Esophagus muscularis mucosa (tissue), 4 donors: Measurements from ENCODE around the gene NKAIN2. TPM values are rescaled to one million over a fixed set of nuclear protein-coding genes. Genes with fewer than 3 reads are reported as not detected.
"Not testable (repeated sequence)": the region's sequence is repeated elsewhere in the genome, so short reads cannot be mapped to it uniquely, and the experiment has no call there.

Experiments used
- DNase-seq: peaks from one replicate; pipeline ENCODE4 v3.0.0-alpha.2; 2017; ENCODE audit errors: extremely low spot score
- H3K27ac ChIP-seq, 4 donors: fragments of 200-600 bp; sonication (generic); replicated peaks in 1 of 4; 1 replicate in 3 of 4; 2 replicates in 1 of 4; pipeline ENCODE4 v1.5.1; 2016 to 2019; ENCODE audit warnings: mild to moderate bottlenecking in 1 of 4
- H3K27me3 ChIP-seq, 4 donors: fragments of 200-600 bp; sonication (generic); one replicate each; pipeline versions ENCODE4 v1.5.1 to v1.6.0; 2016 to 2019
- H3K36me3 ChIP-seq, 4 donors: fragments of 200-600 bp; sonication (generic); one replicate each; pipeline ENCODE4 v1.5.1; 2016 to 2019
- H3K4me1 ChIP-seq, 4 donors: fragments of 200-600 bp; sonication (generic); one replicate each; pipeline ENCODE4 v1.5.1; 2016 to 2019
- H3K4me3 ChIP-seq, 4 donors: fragments of 200-600 bp; sonication (generic); 1 replicate in 2 of 4; 2 replicates in 2 of 4; pipeline ENCODE4 v1.5.1; 2016 to 2019; ENCODE audit warnings: mild to moderate bottlenecking in 4 of 4, moderate library complexity in 1 of 4
- H3K9me3 ChIP-seq, 4 donors: fragments of 200-600 bp; sonication (generic); 1 replicate in 3 of 4; 2 replicates in 1 of 4; pipeline ENCODE4 v1.5.1; 2016 to 2019
- EP300 ChIP-seq: sonication (generic); formaldehyde crosslinking; IDR thresholded peaks from one replicate; pipeline ENCODE4 v1.6.1; 2017; ENCODE audit warnings: antibody characterized with exemption
- POLR2A ChIP-seq: fragments of 450-650 bp; IDR thresholded peaks from one replicate; pipeline ENCODE4 v1.6.1; 2017; ENCODE audit warnings: antibody characterized with exemption, moderate library complexity, mild to moderate bottlenecking, low read depth
- POLR2AphosphoS5 ChIP-seq, 2 donors: sonication (generic); formaldehyde crosslinking; IDR thresholded peaks; one replicate each; pipeline ENCODE4 v1.6.1; 2017; ENCODE audit warnings: antibody characterized with exemption in 2 of 2
- whole genome bisulfite sequencing: methylation state at CpG from one replicate; pipeline ENCODE4 v1.1.5; 2018; 5-methylcytosine and 5-hydroxymethylcytosine counted together
- intact Hi-C: fragments of 100-400 bp; cut with DNase I; formaldehyde crosslinking; loops from one replicate; pipeline ENCODE4 v1.15.1; 2023
- total RNA-seq, 4 donors: library from RNA; depleted of rRNA; stranded (reverse); fragments of >200 nt; gene quantifications; one replicate each; pipeline versions ENCODE4 v1.1.0 to v1.2.1, GENCODE V29; 2016
- TF ChIP-seq, protein P1 (sequence below), 3 experiments: fragments of 200-600 bp in 2 of 3; fragments of 450-650 bp in 1 of 3; sonication (generic) in 2 of 3; IDR thresholded peaks; one replicate each; pipeline ENCODE4 v1.5.1; 2017 to 2019; ENCODE audit warnings: antibody characterized with exemption in 3 of 3, mild to moderate bottlenecking in 2 of 3, moderate library complexity in 1 of 3

Gene NKAIN2
- total RNA-seq, 4 donors from 2014 or later, result 0.11 to 0.66 (median 0.13) TPM; not detected in 1

DNA sequence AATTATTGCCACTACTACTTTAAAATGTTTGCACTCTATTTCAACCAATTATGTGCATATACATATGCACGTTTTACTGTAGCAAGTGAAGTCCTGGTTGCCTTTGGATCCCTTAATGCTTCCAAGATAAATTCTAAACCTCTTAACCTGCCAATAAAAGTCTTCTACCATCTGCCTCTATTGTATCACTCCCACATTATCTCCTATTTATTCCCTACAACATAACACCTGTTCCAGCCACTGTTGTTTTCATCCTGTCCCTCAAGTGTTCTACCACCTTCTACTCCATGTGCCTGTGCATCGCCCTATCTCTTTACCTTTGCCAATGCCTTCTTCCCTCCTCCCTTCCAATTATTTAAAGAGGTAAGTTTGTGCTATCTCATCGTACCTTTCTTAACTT lies 659.6 kb downstream of the NKAIN2 start:
- Histone ChIP-seq H3K27me3 (no peaks in the 10 kb centered on the region), H3K9me3 (peaks cover 0 to 5% (median 0%) of the 10 kb centered on the region in 4 donors), H3K4me3 (no peak overlapping the region), H3K4me1 (no peaks in the 10 kb centered on the region), H3K36me3 (no peaks in the 10 kb centered on the region), H3K27ac (no peak overlapping the region)
- TF ChIP-seq POLR2AphosphoS5 (IDR thresholded peaks at IDR 0.05), result no peak
- TF ChIP-seq, protein P1, sequence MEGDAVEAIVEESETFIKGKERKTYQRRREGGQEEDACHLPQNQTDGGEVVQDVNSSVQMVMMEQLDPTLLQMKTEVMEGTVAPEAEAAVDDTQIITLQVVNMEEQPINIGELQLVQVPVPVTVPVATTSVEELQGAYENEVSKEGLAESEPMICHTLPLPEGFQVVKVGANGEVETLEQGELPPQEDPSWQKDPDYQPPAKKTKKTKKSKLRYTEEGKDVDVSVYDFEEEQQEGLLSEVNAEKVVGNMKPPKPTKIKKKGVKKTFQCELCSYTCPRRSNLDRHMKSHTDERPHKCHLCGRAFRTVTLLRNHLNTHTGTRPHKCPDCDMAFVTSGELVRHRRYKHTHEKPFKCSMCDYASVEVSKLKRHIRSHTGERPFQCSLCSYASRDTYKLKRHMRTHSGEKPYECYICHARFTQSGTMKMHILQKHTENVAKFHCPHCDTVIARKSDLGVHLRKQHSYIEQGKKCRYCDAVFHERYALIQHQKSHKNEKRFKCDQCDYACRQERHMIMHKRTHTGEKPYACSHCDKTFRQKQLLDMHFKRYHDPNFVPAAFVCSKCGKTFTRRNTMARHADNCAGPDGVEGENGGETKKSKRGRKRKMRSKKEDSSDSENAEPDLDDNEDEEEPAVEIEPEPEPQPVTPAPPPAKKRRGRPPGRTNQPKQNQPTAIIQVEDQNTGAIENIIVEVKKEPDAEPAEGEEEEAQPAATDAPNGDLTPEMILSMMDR (IDR thresholded peaks at IDR 0.05), result no peak
- no peak for TF ChIP-seq POLR2A
- TF ChIP-seq EP300, result no peak
- WGBS, result 88% methylated on average over 3 of the region's 3 CpGs
- DNase-seq, result no peak
- intact Hi-C loops, result no loop called here

DNA sequence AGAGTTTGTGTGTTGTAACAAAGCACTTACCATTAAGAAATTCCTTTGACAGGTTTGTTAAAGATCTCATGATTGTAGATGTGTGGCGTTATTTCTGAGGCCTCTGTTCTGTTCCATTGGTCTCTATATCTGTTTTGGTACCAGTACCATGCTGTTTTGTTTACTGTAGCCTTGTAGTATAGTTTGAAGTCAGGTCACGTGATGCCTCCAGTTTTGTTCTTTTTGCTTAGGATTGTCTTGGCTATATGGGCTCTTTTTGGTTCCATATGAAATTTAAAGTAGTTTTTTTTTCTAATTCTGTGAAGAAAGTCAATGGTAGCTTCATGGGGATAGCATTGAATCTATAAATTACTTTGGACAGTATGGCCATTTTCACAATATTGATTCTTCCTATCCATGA lies 660.9 kb downstream of the NKAIN2 start:
- H3K4me3 ChIP-seq, DNase-seq, H3K4me1 ChIP-seq, intact Hi-C loops, H3K36me3 ChIP-seq, H3K27ac ChIP-seq, H3K27me3 ChIP-seq, H3K9me3 ChIP-seq: not testable (repeated sequence)
- WGBS, result 96% methylated on average over 2 of the region's 2 CpGs

- Histone ChIP-seq H3K4me3 (no peak overlapping the region), H3K4me1 (no peaks in the 10 kb centered on the region), H3K27ac (no peak overlapping the region), H3K36me3 (no peaks in the 10 kb centered on the region), H3K9me3 (peaks cover 0 to 5% (median 0%) of the 10 kb centered on the region in 4 donors), H3K27me3 (no peaks in the 10 kb centered on the region)
- no peak for DNase-seq
- no peak for TF ChIP-seq EP300
- no peak for TF ChIP-seq POLR2A
- intact Hi-C loops, result no loop called here
- WGBS, result 69% methylated on average over 2 of the region's 2 CpGs
Observed at GRCh38 chr6:124466949-124467348, 663.3 kb downstream of the NKAIN2 start.

GRCh38 chr6:124467366-124467765 lies 663.7 kb downstream of the NKAIN2 start:
- peaks cover 0 to 5% (median 0%) of the 10 kb centered on the region in 4 donors for H3K9me3 ChIP-seq
- H3K27me3 ChIP-seq, result no peaks in the 10 kb centered on the region
- intact Hi-C loops, result no loop called here
- no peaks in the 10 kb centered on the region for H3K4me1 ChIP-seq
- no peak overlapping the region for H3K27ac ChIP-seq
- DNase-seq, result no peak
- no peak overlapping the region for H3K4me3 ChIP-seq
- H3K36me3 ChIP-seq, result no peaks in the 10 kb centered on the region
- WGBS, result 92% methylated on average over 1 of the region's 1 CpG
- TF ChIP-seq POLR2AphosphoS5 (IDR thresholded peaks at IDR 0.05), result no peak
- no peak for TF ChIP-seq POLR2A
- TF ChIP-seq EP300, result no peak
- TF ChIP-seq, protein P1 (IDR thresholded peaks at IDR 0.05), result no peak

- H3K27ac ChIP-seq, result no peak overlapping the region
- H3K4me1 ChIP-seq, result no peaks in the 10 kb centered on the region
- no peaks in the 10 kb centered on the region for H3K27me3 ChIP-seq
- TF ChIP-seq, protein P1 (IDR thresholded peaks at IDR 0.05), result no peak
- TF ChIP-seq EP300 (no peak), POLR2A (no peak), POLR2AphosphoS5 (IDR thresholded peaks at IDR 0.05) (no peak)
- DNase-seq, result no peak
- no peaks in the 10 kb centered on the region for H3K9me3 ChIP-seq
- no peak overlapping the region for H3K4me3 ChIP-seq
- no peaks in the 10 kb centered on the region for H3K36me3 ChIP-seq
- intact Hi-C loops, result no loop called here
Observed at GRCh38 chr6:124470803-124471202, 667.1 kb downstream of the NKAIN2 start.

GRCh38 chr6:124475176-124475575 lies 671.5 kb downstream of the NKAIN2 start:
- 74% methylated on average over 1 of the region's 1 CpG for WGBS
- Histone ChIP-seq H3K4me1 (no peaks in the 10 kb centered on the region), H3K27me3 (no peaks in the 10 kb centered on the region), H3K36me3 (no peaks in the 10 kb centered on the region), H3K9me3 (no peaks in the 10 kb centered on the region), H3K27ac (no peak overlapping the region), H3K4me3 (no peak overlapping the region)
- DNase-seq, result no peak
- intact Hi-C loops, result no loop called here
- TF ChIP-seq POLR2A (no peak), POLR2AphosphoS5 (IDR thresholded peaks at IDR 0.05) (no peak), EP300 (no peak)
- TF ChIP-seq, protein P1 (IDR thresholded peaks at IDR 0.05), result no peak
